Mucosa of descending colon (tissue), 3 donors: ENCODE measurements around the gene ARHGEF16. TPM values are rescaled to one million over a fixed set of nuclear protein-coding genes. Genes with fewer than 3 reads are reported as not detected.

ENCODE experiments used
- ATAC-seq: fragments of 200-7000 bp; cut with Tn5 transposase; one replicate; pipeline ENCODE4 v1.9.1; 2020; ENCODE audit warnings: mild to moderate bottlenecking, moderate library complexity
- DNase-seq, 3 donors: peaks; one replicate each; pipeline ENCODE4 v3.0.0-alpha.2; 2020
- H3K36me3 ChIP-seq: fragments of 200-600 bp; one replicate; pipeline ENCODE4 v1.8.0; 2021; ENCODE audit warnings: low read depth, mild to moderate bottlenecking
- H3K4me1 ChIP-seq: fragments of 200-600 bp; one replicate; pipeline ENCODE4 v1.8.0; 2021; ENCODE audit warnings: low read depth, mild to moderate bottlenecking
- H3K4me3 ChIP-seq: fragments of 200-600 bp; one replicate; pipeline ENCODE4 v1.8.0; 2021; ENCODE audit warnings: mild to moderate bottlenecking
- H3K9me3 ChIP-seq: fragments of 200-600 bp; one replicate; pipeline ENCODE4 v1.8.0; 2021; ENCODE audit warnings: mild to moderate bottlenecking
- intact Hi-C, 2 donors: fragments of 100-400 bp; cut with DNase I in 1 of 2; cut with micrococcal nuclease in 1 of 2; formaldehyde crosslinking; loops; one replicate each; pipeline versions ENCODE4 v1.11.0 to v1.11.1; 2022; cut with DNase I, micrococcal nuclease
- total RNA-seq, 3 donors: library from RNA; stranded (reverse); fragmentation: NEBNext Ultra II Directional in 2 of 3; extraction: Animal tissue kit (Norgen Biotek cat#: 25700) in 2 of 3; gene quantifications; one replicate each; pipeline versions ENCODE4 v1.2.1 to v1.2.4, GENCODE V29; 2021 to 2023
- TF ChIP-seq, protein P1 (sequence below): fragments of 200-600 bp; IDR thresholded peaks from one replicate; pipeline ENCODE4 v1.8.0; 2022; ENCODE audit warnings: antibody characterized with exemption, mild to moderate bottlenecking
- donor health status: DM: no; HTN: no; CAD: no; lungs with moderate emphysema.
- donor health status: DM: no; HTN: no; CAD: no.
- donor health status: DM: no; HTN: yes; CAD: no.

Gene ARHGEF16
- total RNA-seq, 3 donors from 2014 or later: 51.2 to 101 (median 90.2) TPM

DNA sequence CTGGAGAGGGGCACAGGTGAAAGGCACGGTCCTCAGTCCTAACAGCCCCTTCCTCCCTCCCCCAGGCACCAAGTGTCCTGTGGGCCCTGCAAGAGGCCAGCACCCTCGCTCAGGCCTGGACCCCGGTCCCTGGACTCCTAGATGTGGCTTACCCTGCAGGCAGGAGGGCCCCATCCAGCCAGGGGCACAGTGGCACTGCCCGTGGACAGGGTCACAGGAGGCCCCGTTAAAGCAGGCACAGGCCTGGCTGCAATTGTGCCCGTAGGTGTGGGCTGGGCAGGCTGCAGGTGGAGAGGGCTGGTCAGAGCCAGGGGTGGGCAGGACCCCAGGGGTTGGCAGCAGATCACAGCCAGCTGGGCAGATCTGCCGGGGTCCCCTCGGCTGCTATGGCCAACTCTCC lies 44.5 kb downstream of the ARHGEF16 start:
- H3K4me3 ChIP-seq: no peak overlapping the region
- TF ChIP-seq, protein P1, sequence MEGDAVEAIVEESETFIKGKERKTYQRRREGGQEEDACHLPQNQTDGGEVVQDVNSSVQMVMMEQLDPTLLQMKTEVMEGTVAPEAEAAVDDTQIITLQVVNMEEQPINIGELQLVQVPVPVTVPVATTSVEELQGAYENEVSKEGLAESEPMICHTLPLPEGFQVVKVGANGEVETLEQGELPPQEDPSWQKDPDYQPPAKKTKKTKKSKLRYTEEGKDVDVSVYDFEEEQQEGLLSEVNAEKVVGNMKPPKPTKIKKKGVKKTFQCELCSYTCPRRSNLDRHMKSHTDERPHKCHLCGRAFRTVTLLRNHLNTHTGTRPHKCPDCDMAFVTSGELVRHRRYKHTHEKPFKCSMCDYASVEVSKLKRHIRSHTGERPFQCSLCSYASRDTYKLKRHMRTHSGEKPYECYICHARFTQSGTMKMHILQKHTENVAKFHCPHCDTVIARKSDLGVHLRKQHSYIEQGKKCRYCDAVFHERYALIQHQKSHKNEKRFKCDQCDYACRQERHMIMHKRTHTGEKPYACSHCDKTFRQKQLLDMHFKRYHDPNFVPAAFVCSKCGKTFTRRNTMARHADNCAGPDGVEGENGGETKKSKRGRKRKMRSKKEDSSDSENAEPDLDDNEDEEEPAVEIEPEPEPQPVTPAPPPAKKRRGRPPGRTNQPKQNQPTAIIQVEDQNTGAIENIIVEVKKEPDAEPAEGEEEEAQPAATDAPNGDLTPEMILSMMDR: no peak
- ATAC-seq (no peak), DNase-seq (no peak)
- no peaks in the 10 kb centered on the region for H3K4me1 ChIP-seq
- intact Hi-C loops: no loop called here
- no peaks in the 10 kb centered on the region for H3K36me3 ChIP-seq
- no peaks in the 10 kb centered on the region for H3K9me3 ChIP-seq

DNA sequence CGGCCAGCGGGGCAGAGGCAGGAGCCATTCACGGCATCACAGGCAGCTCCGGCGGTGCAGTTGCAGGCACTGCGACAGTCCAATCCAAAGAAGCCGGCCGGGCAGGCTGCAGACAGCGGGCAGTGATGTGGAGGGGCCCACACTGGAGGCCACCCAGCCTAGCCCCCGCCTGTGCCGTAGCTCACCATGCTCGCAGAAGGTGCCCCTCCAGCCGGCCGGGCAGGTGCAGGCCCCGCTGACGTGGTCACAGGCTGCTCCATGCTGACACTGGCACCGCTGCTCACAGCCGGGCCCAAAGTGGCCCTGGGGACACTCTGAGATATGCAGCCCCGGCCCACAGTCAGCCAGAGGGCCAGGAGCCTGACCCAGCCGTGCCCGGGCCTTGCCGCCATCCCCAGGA lies 45.1 kb downstream of the ARHGEF16 start:
- ATAC-seq (no peak), DNase-seq (no peak)
- Histone ChIP-seq H3K4me3 (no peak overlapping the region), H3K36me3 (no peaks in the 10 kb centered on the region), H3K9me3 (no peaks in the 10 kb centered on the region), H3K4me1 (no peaks in the 10 kb centered on the region)
- TF ChIP-seq, protein P1: no peak
- intact Hi-C loops: no loop called here

DNA sequence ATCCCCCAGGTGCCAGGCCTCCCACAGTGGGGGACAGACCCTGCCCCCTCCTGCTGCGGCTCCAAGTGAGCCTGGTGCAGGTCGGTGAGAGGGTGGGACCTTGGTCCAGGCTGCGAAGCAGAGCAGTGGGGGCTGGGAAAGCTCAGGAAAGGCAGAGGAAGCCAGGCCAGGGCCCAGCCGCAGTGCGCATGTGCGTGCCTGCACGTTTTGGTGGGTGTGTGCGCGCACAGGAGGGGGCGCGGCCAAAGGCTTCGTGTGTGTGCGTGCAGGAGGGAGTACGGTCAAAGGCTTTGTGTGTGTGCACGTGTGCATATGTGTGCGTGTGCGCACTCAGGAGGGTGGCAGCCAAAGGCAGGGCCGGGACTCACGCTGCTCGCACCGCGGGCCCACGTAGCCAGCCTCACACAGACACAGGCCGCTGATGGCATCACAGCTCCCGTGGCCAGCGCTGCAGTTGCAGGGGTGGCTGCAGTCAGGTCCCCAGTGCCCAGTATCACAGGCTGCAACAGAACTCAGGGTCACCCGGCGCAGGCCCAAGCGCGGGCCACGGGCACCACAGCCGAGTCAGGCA lies 45.9 kb downstream of the ARHGEF16 start:
- no peak for ATAC-seq

DNA sequence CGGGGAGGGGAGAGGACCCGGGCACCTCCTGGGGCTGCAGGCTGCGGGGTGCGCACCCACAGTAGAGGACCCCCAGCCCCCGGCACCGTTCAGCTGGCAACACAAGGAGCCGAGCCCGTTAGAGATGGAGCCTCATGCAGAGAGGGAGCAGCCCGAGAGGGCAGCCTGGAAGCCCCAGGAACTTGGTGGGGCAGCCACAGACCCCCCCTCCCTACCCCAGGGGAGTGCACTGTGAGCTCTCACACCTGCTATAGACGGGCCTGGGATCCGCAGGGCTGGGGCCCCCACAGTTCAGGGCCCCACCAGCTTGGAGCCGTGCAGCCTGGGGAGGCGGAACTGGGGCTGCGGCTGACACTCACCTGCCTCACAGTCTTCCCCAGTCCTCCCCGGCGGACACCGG lies 47.0 kb downstream of the ARHGEF16 start:
- DNase-seq (no peak), ATAC-seq (no peak)
- Histone ChIP-seq H3K4me1 (no peaks in the 10 kb centered on the region), H3K9me3 (no peaks in the 10 kb centered on the region), H3K36me3 (no peaks in the 10 kb centered on the region), H3K4me3 (no peak overlapping the region)
- intact Hi-C loops: no loop called here
- TF ChIP-seq, protein P1: no peak

More for the DNA sequence above, 45.9 kb downstream of the ARHGEF16 start:
- TF ChIP-seq, protein P1: no peak
- intact Hi-C loops: no loop called here
- Histone ChIP-seq H3K36me3 (no peaks in the 10 kb centered on the region), H3K4me3 (no peak overlapping the region), H3K4me1 (no peaks in the 10 kb centered on the region), H3K9me3 (no peaks in the 10 kb centered on the region)
- no peak for DNase-seq

DNA sequence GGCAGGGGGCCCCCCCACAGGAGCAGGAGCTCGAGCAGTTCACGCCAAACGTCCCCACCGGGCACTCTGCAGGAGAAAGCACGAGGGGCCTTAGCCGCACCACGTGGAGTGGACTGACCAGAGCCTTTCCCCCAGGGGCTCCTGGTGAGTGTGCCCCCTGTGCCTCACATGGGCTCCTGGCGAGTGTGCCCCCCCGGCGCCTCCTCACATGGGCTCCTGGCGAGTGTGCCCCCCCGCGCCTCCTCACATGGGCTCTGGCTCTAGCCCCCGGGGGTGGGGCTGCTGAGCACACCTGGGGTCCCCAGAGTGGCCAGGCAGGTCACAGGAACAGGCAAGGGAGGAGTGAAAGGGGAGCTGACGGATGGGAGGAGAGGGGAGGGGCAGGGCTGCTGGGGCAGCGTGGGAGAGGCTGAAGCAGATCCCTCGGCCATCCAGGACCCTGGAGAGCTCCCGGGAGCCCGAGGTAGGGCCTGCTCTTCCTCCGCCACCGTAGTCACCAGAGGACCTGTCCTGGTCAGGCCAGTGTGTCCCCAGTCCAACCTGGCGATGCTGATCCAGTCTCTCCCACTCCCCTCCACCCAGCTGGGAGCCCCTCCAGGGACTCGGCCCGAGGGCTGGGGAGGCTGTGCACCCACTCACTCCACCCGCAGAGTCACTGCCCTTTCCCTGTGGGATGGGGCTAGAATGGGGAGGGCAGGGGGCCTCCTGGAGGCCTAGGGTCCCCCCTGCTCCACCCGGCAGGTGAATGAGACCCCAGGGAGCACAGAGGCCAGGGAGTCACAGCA lies 47.6 kb downstream of the ARHGEF16 start:
- Histone ChIP-seq H3K4me1 (no peaks in the 10 kb centered on the region), H3K4me3 (no peak overlapping the region), H3K36me3 (no peaks in the 10 kb centered on the region), H3K9me3 (no peaks in the 10 kb centered on the region)
- peak; percentile 53 for ATAC-seq
- intact Hi-C loops: no loop called here
- peak; percentile 57 to 83 (median 59) for DNase-seq
- TF ChIP-seq, protein P1: no peak
